ENCODE measurements around the gene MAP4K2. TPM values are rescaled to one million over a fixed set of nuclear protein-coding genes. Genes with fewer than 3 reads are reported as not detected.
A peak's percentile ranks its signal among the peaks of the same experiment; 100 is the strongest.

Gene MAP4K2
- total RNA-seq, 1 experiment from 2014 or later = 24.7 TPM

- no peak overlapping the region for H3K56ac ChIP-seq (ENCODE audit: insufficient read length, low read depth, low read length)
- H4K8ac ChIP-seq (replicated peaks; ENCODE audit: insufficient read length, low read depth, low read length) = no peak overlapping the region
- peaks cover 2% of the 10 kb centered on the region for H3K23me2 ChIP-seq (ENCODE audit: insufficient read length, low read depth, low read length, poor library complexity, severe bottlenecking)
- no peaks in the 10 kb centered on the region for H3K9me3 ChIP-seq (ENCODE audit: control insufficient read depth, low read depth, low read length)
- H3K27me3 Mint-ChIP-seq (ENCODE audit: low read depth) = peaks cover 2% of the 10 kb centered on the region
- no peak overlapping the region for H3K27ac ChIP-seq (ENCODE audit: insufficient read length, low read depth, low read length)
- no peak overlapping the region for H3K14ac ChIP-seq (ENCODE audit: insufficient read depth, low read length)
- H3K9me3 Mint-ChIP-seq = no peaks in the 10 kb centered on the region
- no peak overlapping the region for H4K91ac ChIP-seq (ENCODE audit: insufficient read length, low read depth, low read length)
- peak overlapping the region in 1 of 3 experiments; percentile 31; a peak in 1 of 7 replicates for H3K27ac Mint-ChIP-seq
- H3K79me2 ChIP-seq (ENCODE audit: insufficient read depth, low read length) = no peaks in the 10 kb centered on the region
- no peaks in the 10 kb centered on the region for H3K4me1 ChIP-seq (ENCODE audit: insufficient read depth, low read length)
- H2BK15ac ChIP-seq (ENCODE audit: low read depth, low read length) = no peak overlapping the region
- no peak overlapping the region for H2BK5ac ChIP-seq (ENCODE audit: insufficient read length, low read length)
- H3K9ac ChIP-seq (ENCODE audit: extremely low read depth, insufficient read length, low read length) = no peak overlapping the region
- no peak overlapping the region for H4K5ac ChIP-seq (ENCODE audit: insufficient read length, low read depth, low read length)
- no CpG with 5 or more reads among the region's 28 CpGs for WGBS (ENCODE audit: extremely low coverage, insufficient read length, low lambda C conversion rate)
- no peak overlapping the region for H3K4ac ChIP-seq (ENCODE audit: low read depth, low read length)
- H3K36me3 Mint-ChIP-seq (ENCODE audit: insufficient read depth in 1 of 3, low read depth in 3 of 3) = peaks cover 0 to 24% (median 5%) of the 10 kb centered on the region in 3 experiments; a peak in 5 of 7 replicates
- H4K20me1 ChIP-seq (ENCODE audit: control insufficient read depth, insufficient read depth, insufficient read length) = no peaks in the 10 kb centered on the region
- H2AK5ac ChIP-seq (ENCODE audit: insufficient read length, low read length) = no peak overlapping the region
- H3K4me3 Mint-ChIP-seq = no peak overlapping the region
- no peak overlapping the region for H2BK12ac ChIP-seq (ENCODE audit: insufficient read length, low read depth, low read length)
- TF ChIP-seq CTCF (conservative IDR thresholded peaks at IDR 0.05) = no peak
- DNase-seq = no peak
- no peak overlapping the region for H3T11ph ChIP-seq (ENCODE audit: low read length)
- H2BK20ac ChIP-seq (ENCODE audit: low read depth, low read length, poor library complexity, severe bottlenecking) = no peak overlapping the region
- no peak overlapping the region for H3K23ac ChIP-seq (ENCODE audit: insufficient read length, low read depth, low read length)
- no peak overlapping the region for H3K4me2 ChIP-seq (ENCODE audit: insufficient read depth, insufficient read length, low read length)
- H3K4me1 Mint-ChIP-seq = peaks cover 15 to 23% of the 10 kb centered on the region in 2 experiments
- H3K18ac ChIP-seq (ENCODE audit: insufficient read length, low read depth, low read length) = no peak overlapping the region
- H3K27me3 ChIP-seq (ENCODE audit: insufficient read depth, low read length) = no peaks in the 10 kb centered on the region
- no peaks in the 10 kb centered on the region for H3K79me1 ChIP-seq (ENCODE audit: insufficient read depth, low read depth, low read length, poor library complexity, severe bottlenecking)
- H2AFZ ChIP-seq (ENCODE audit: low read length) = no peak overlapping the region
- H2BK120ac ChIP-seq (ENCODE audit: low read depth, low read length, poor library complexity, severe bottlenecking) = no peak overlapping the region
These were observed 35.8 kb upstream of the MAP4K2 start for GRCh38 chr11:64838600-64839334.

Measured in H9 (cell line).